GM21390 (cell line): ENCODE results near the gene RASGEF1C.
A peak's percentile ranks its signal among the peaks of the same experiment; 100 is the strongest.

Experiments used
- ATAC-seq: cut with Tn5 transposase; IDR thresholded peaks from one replicate; pipeline ENCODE4 v1.9.1; 2021; ENCODE audit not compliant: unreplicated experiment

The RASGEF1C gene

DNA sequence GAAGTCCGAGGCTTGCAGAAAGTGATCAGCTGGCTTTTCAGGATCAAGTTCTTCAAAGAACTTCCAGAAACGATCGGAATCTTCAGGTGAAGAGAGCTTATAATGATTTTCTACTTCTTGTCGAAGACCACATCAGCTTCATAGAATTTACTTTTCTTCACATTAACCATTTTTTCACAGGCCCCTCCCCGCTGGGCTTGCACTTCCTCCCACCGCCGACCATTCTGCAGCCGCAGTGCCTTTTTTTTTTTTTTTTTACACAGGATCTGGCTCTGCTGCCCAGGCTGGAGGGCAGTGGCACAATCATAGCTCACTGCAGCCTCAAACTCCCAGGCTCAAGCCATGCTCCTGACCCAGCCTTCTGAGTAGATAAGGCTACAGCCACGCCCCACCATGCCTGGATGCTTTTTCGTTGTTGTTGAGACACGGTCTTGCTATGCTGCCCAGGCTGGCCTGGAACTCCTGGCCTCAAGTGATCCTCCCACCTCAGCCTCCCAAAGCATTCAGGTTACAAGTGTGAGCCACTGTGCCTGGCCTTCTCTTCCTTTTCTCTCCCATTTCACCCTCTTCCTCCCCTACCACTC is 122.1 kb downstream of the RASGEF1C start:
- ATAC-seq = no peak

GRCh38 chr5:180085837-180086236 is 123.2 kb downstream of the RASGEF1C start:
- ATAC-seq = no peak

- no peak for ATAC-seq
Observed at GRCh38 chr5:180084638-180085561, 124.1 kb downstream of the RASGEF1C start.

GRCh38 chr5:180083529-180084060 is 125.4 kb downstream of the RASGEF1C start:
- ATAC-seq = no peak

- no peak for ATAC-seq
Observed at GRCh38 chr5:180082633-180083420, 126.2 kb downstream of the RASGEF1C start.

DNA sequence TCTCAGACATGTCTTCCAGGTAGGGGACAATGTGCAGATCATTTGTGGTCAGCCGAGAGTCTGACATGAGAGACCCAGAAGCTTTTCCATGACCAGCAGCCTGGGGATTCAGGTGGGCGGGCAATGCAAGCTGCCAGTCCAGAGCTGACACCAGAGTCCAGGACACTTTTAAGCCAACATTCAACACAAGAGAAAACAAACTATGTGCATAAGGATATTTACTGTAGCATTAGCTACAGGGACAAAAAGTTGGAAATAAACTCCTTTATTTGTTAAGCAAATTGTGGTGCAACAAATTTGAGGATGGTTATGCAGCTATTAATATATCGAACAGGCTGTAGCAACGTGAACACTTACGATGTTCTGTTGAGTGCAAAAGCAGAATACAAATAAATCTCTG is 127.5 kb downstream of the RASGEF1C start:
- ATAC-seq = no peak

- no peak for ATAC-seq
Observed at GRCh38 chr5:180080486-180081280, 128.3 kb downstream of the RASGEF1C start.

- no peak for ATAC-seq
Observed at GRCh38 chr5:180079702-180080466, 129.1 kb downstream of the RASGEF1C start.

- ATAC-seq = no peak
Observed at GRCh38 chr5:180078348-180078747, 130.7 kb downstream of the RASGEF1C start.

GRCh38 chr5:180077594-180078284 is 131.3 kb downstream of the RASGEF1C start:
- ATAC-seq = no peak

DNA sequence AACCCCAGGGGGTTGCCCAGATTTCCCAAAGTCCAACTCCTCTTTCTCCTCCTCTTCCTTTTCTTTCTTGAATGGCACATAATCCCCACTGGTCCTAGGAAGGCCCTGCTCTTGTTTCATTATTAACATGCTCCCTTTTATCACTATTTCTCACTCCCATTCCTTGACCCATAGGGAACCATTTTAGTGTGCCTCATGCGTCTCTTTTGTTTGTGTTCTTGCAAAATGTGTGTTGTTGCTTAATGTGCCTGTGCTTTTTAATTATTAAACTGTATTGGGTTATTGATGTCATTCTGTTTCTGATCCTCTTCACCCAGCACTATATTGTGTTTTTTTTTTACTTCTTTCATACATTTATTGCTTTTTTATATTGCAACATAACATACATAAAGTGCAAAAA is 133.3 kb downstream of the RASGEF1C start:
- ATAC-seq = no peak

- ATAC-seq = no peak
Observed at GRCh38 chr5:180074462-180074861, 134.5 kb downstream of the RASGEF1C start.

GRCh38 chr5:180072556-180072955 is 136.5 kb downstream of the RASGEF1C start:
- no peak for ATAC-seq

- ATAC-seq = no peak
Observed at GRCh38 chr5:180072256-180072548, 136.8 kb downstream of the RASGEF1C start.

- peak; percentile 62 for ATAC-seq
Observed at GRCh38 chr5:180071531-180072255, 137.3 kb downstream of the RASGEF1C start, which contains the start of gene RNF130. Gene RNF130, minus strand, starts transcription at chr5:180071759. Its CDS starts 57 bp downstream, at chr5:180071702.

DNA sequence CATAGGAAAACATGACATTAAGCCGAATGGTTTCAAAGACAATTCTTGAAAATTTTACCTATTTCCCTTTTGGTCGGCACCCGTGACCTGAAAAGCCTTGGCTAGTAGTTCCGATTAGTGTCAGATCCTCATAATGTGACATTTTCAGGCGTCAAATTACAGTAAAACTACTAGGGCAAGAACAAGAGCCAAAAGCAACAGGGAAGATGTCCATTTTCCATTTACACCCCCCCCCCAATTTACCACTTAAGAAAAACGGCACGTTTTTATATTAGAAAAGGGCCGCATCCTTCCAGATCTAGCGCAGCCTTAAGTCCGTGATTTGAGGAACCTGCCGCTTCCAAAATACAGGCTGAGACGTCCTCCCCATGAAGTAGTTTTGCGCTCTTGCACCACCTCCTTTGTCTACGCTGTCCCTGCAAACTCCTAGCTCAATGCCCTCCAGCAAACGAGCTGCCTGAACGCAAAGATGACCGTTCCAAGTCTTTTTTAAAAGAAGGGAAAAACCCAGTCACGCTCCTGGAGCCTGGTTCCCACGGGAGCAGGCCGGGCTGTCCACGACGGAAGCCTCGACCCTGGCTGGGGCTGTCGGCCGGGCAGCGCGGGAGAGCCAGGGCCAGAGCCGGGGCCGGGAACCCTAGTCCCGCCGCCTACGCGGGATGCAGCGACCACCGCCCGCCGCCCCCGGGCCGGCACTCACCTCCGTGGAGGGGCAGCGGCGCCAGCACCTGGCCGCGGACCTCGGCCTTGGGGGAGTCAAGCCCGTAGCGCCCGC is 138.1 kb downstream of the RASGEF1C start:
- ATAC-seq = peak; percentile 20

DNA sequence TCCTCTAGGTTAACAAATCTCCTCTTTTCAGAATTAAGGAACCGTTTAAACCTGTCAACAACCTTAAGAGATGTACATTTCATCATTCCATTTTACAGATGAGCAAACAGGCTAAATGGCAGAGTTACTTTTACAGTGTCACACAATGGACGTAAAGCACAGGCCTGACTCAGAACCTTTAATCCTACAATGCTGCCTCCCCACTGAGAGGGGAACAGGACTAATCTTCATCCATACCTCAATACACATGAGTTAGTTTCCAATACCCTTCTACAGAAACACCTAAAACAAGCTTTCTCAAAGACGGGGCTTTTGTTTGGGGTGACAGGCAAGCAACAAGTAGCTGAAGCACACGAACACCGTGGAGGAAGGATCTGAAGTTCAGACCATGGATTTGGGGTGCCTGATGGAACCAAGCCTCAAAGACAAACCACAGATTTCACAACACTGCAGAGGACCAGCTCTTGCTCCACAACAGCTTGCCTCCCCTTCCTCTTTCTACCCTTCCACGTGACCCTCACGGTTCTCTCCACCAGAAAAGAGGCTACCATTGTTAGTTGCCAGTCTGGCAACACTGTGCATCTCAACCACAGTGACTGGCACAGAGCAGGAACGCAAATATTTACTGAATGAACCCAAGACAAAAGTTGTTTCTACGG is 139.3 kb downstream of the RASGEF1C start:
- no peak for ATAC-seq
